ENCODE data around the gene SLC4A3. TPM values are rescaled to one million over a fixed set of nuclear protein-coding genes. Genes with fewer than 3 reads are reported as not detected.

Gene SLC4A3
- total RNA-seq, 4 donors from 2014 or later: 0.34 to 2.1 (median 0.90) TPM

DNA sequence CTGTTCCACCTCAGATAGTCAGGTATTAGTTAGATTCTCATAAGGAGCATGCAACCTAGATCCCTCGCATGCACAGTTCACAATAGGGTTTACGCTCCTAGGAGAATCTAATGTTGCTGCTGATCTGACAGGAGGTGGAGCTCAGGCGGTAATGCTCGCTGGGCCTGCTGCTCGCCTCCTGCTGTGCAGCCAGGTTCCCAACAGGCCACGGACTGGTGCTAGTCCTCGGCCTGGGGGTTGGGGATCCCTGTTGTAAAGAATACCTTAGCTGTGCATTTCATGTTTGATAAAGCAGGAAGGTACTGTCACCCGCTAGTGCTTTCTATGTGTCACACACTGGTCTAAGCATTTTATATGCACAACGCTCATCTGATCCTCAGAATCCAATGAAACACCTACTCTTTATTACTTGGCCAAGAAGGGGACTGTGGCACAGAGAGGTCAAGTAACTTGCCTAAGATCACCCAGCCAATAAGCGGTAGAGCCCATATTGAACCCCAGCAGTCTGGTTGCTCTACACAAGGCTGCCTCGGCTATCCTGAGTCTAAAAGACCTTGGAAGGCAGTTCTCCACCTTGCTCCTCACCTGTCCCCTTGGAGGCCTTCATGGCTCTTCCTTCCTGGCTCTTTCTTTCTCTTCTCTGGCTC, 35.8 kb downstream of the SLC4A3 start:
- 83 to 85% methylated on average over 11 of the region's 11 CpGs for WGBS, 2 donors
- intact Hi-C loops (cut with DNase I; ENCODE audit: low total_unique reads): no loop called here
- H3K4me3 ChIP-seq (ENCODE audit: low read depth, poor library complexity, severe bottlenecking): no peak overlapping the region
- TF ChIP-seq, protein P1, sequence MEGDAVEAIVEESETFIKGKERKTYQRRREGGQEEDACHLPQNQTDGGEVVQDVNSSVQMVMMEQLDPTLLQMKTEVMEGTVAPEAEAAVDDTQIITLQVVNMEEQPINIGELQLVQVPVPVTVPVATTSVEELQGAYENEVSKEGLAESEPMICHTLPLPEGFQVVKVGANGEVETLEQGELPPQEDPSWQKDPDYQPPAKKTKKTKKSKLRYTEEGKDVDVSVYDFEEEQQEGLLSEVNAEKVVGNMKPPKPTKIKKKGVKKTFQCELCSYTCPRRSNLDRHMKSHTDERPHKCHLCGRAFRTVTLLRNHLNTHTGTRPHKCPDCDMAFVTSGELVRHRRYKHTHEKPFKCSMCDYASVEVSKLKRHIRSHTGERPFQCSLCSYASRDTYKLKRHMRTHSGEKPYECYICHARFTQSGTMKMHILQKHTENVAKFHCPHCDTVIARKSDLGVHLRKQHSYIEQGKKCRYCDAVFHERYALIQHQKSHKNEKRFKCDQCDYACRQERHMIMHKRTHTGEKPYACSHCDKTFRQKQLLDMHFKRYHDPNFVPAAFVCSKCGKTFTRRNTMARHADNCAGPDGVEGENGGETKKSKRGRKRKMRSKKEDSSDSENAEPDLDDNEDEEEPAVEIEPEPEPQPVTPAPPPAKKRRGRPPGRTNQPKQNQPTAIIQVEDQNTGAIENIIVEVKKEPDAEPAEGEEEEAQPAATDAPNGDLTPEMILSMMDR (IDR thresholded peaks at IDR 0.05): no peak
- TF ChIP-seq POLR2A (IDR thresholded peaks at IDR 0.05): no peak
- peak in 1 of 2 donors; percentile 18 for DNase-seq (ENCODE audit: low spot score in 2 of 2)

DNA sequence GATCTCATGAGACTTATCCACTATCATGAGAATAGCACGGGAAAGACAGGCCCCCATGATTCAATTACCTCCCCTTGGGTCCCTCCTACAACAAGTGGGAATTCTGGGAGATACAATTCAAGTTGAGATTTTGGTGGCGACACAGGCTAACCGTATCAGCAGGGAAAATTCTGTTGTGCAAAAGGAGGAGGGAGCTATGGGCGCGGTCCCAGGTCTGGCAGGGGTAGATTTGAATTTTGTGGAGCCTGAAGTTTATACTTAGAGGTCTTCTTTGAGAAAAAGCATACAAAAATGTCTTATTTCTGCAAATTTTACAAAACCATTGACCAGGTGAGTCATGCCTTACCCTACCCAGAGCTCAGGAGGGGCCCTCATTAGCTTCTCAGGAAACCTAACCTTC, 36.6 kb downstream of the SLC4A3 start:
- H3K4me3 ChIP-seq (ENCODE audit: low read depth, poor library complexity, severe bottlenecking): no peak overlapping the region
- intact Hi-C loops (cut with DNase I; ENCODE audit: low total_unique reads): no loop called here
- TF ChIP-seq, protein P1 (IDR thresholded peaks at IDR 0.05): no peak
- no peak for TF ChIP-seq POLR2A (IDR thresholded peaks at IDR 0.05)
- peak in 1 of 2 donors; percentile 65 for DNase-seq (ENCODE audit: low spot score in 2 of 2)
- 95 to 98% methylated on average over 5 of the region's 5 CpGs for WGBS, 2 donors

DNA sequence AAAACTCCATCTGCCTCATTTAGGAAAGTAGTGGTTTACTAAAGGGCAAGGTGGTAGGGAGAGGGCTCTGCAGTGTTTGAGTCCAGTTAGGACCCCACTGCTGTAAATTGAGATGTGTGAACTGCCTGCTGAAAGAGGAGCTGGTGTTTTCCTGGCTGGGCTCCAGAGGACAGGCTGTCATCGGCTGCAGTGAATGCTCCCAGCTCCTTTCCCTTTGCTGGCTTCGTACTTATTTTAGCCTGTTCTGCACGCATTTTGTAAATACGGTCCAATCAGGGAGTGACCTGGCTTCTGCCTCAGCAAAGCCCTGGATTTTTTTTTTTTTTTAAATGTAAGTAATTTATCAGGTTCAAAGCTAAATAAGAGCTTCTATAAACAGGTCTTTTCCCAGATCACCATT, 37.5 kb downstream of the SLC4A3 start:
- 60 to 61% methylated on average over 4 of the region's 4 CpGs for WGBS, 2 donors
- DNase-seq (ENCODE audit: low spot score in 2 of 2): peak in 1 of 2 donors; percentile 75
- intact Hi-C loops (cut with DNase I; ENCODE audit: low total_unique reads): no loop called here
- TF ChIP-seq POLR2A (IDR thresholded peaks at IDR 0.05): no peak
- TF ChIP-seq, protein P1 (IDR thresholded peaks at IDR 0.05): no peak
- no peak overlapping the region for H3K4me3 ChIP-seq (ENCODE audit: low read depth, poor library complexity, severe bottlenecking)

DNA sequence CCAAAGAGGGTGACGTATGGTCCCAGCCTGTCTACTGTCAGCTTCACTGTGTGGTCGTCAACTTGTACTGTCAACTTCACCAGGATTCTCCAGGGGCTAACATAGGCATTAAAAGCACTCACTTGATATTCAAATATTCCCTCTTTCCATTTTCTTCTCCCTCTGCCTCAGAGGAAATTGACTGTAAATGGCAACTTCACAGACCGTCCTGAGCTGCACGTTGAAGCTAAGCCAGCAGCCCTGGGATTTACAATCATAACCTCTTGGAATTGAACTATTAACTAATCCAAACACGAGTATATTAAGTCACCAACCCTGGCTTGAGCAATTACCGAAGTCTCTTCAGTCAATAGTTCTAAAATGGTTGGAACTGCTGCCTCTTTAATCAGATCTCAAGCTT, 38.5 kb downstream of the SLC4A3 start:
- 79 to 86% methylated on average over 6 of the region's 6 CpGs for WGBS, 2 donors
- intact Hi-C loops (cut with DNase I; ENCODE audit: low total_unique reads): no loop called here
- no peak overlapping the region for H3K4me3 ChIP-seq (ENCODE audit: low read depth, poor library complexity, severe bottlenecking)
- TF ChIP-seq, protein P1 (IDR thresholded peaks at IDR 0.05): no peak
- no peak for TF ChIP-seq POLR2A (IDR thresholded peaks at IDR 0.05)
- DNase-seq (ENCODE audit: low spot score in 2 of 2): peak in 1 of 2 donors; percentile 34

DNA sequence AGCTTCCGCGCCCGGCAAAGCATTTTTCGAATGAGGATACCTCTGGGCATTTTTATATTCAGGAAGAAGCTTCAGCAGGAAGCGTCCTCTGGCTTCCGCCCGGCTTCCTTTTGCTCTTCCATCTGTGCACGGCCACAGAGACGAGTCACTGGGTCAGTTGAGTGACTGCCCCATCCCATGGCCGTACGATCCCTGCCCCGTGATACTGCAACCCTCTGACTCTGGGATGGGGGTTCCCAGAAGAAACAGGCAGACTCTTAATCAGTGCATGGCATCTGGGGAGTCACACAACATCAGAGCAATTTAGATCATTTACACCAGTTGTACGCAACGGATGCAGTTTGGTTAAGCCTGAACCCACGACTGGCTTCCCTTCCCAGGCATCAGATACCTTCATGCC, 40.9 kb downstream of the SLC4A3 start:
- DNase-seq (ENCODE audit: low spot score in 2 of 2): peak in 1 of 2 donors; percentile 61
- no peak overlapping the region for H3K4me3 ChIP-seq (ENCODE audit: low read depth, poor library complexity, severe bottlenecking)
- no peak for TF ChIP-seq POLR2A (IDR thresholded peaks at IDR 0.05)
- TF ChIP-seq, protein P1 (IDR thresholded peaks at IDR 0.05): no peak
- 89 to 90% methylated on average over 15 of the region's 15 CpGs for WGBS, 2 donors
- intact Hi-C loops (cut with DNase I; ENCODE audit: low total_unique reads): no loop called here

DNA sequence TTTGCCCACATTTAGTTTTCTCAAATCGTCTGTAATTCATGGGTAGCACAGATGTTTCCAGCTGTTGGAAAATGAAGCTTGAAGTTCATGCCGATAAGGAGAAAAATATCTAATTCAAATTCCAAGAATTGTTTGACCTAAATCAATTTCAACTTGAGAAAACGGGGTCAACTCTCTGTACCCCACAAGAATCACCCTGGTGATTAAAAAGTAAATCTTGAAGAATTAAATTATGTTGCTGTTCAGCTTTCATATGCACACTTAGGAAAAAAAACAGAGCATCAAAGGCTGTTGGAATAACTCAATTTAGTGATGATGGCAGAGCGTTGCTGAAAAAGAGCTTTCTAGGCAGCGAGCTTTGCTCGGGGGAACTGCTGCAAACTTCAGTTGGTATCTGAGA, 43.0 kb downstream of the SLC4A3 start:
- intact Hi-C loops (cut with DNase I; ENCODE audit: low total_unique reads): no loop called here
- WGBS, 2 donors: 66 to 67% methylated on average over 6 of the region's 6 CpGs
- H3K4me3 ChIP-seq (ENCODE audit: low read depth, poor library complexity, severe bottlenecking): no peak overlapping the region
- no peak for DNase-seq (ENCODE audit: low spot score in 2 of 2)
- TF ChIP-seq POLR2A (IDR thresholded peaks at IDR 0.05): no peak
- TF ChIP-seq, protein P1 (IDR thresholded peaks at IDR 0.05): no peak

Measured in lower leg skin (tissue), 4 donors.